GM21619 (cell line): ENCODE measurements around the gene DTX2.
"Not testable (repeated sequence)": the region's sequence is repeated elsewhere in the genome, so short reads cannot be mapped to it uniquely, and the experiment has no call there.

ENCODE experiments used
- ATAC-seq: cut with Tn5 transposase; IDR thresholded peaks from one replicate; pipeline ENCODE4 v1.9.1; 2021; ENCODE audit not compliant: unreplicated experiment

The DTX2 gene

DNA sequence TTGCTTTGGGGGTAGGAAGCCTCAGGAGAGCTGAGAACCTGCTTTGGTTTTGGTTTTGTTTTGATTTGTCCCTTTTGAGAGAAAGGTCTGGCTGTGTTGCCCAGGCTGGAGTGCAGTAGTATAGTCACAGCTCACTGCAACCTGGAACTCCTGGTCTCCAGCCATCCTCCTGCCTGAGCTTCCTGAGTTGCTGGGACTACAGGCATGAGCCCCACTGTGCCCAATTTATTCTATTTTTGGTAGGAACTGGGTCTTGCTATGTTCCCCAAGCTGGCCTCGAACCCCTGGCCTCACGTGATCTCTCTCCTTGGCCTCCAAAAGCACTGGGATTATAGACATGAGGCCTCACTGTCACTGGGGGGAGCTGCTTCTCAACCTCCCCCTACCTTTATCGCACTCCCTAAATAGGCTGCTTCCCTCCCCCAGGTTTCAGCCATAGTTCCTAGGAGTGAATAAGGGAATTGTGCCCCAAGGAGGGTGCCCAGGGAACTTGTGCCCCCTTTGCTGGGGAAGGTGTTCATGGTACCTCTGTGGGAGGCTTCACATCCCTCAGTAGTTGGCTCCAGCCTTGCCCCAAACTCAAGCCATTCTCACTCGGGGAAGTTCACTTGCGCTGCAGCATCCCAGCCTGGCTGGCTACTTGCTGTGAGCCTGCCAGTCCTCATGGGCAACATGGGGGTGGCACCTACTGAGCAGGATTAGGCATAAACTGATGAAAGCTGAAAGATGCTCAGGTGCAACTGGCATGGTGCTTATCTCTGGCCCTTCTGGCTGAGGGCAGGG lies 18.7 kb upstream of the DTX2 start:
- not testable (repeated sequence) for ATAC-seq

DNA sequence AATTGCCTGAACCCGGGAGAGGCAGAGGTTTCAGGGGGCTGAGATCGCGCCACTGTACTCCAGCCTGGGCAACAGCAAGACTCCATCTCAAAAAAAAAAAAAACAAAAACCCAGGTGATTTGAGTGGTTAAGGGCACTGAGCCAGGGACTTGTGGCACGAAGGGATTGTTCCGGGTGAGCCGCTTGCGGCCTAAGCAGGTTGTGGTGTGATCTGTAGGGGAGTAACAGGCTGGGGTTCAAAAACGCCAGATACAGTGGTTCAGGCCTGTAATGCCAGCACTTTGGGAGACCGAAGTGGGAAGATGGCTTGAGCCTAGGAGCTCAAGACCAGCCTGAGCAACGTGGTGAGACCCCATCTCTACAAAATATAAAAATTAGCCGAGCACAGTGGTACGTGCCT lies 17.7 kb upstream of the DTX2 start:
- not testable (repeated sequence) for ATAC-seq

DNA sequence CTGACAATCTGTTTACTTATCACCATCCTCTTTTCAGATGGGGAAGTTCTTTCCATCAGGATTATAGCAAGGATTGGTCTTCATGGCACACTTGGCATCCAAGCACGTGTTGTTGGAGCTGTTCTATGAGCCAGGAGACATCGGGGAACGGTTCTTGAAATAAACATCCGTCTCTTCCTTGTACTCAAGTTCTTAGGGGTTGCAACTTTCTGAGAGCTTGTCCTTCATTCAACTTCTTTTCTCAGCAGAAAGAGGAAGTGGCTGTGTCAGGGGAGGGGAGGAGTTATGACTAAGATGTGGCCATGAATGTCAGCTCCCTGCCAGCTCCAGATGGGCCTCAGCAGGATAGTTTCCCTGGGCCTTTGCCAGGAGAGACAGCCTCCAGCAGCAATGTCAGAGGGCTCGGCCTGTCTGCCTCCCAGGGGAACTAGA lies 15.9 kb upstream of the DTX2 start:
- ATAC-seq = peak; percentile 74

DNA sequence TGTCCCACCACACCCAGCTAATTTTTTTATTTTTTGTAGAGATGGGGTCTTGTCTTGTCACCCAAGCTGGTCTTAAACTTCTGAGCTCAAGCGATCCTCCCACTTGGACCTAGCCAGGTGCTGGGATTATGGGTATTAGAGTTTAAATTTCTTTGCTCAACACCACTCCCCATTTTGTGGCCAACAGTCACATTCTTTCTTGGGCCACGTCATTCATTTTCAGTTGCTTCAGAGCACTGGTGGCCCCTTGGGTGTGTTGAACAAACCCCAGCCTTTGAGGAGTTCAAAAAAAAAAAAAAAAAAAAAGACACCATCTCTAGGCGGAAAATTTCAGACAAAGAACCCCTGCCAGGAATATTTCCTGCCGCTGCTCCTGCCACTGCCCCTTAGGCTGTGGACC lies 4.5 kb upstream of the DTX2 start:
- ATAC-seq = not testable (repeated sequence)

DNA sequence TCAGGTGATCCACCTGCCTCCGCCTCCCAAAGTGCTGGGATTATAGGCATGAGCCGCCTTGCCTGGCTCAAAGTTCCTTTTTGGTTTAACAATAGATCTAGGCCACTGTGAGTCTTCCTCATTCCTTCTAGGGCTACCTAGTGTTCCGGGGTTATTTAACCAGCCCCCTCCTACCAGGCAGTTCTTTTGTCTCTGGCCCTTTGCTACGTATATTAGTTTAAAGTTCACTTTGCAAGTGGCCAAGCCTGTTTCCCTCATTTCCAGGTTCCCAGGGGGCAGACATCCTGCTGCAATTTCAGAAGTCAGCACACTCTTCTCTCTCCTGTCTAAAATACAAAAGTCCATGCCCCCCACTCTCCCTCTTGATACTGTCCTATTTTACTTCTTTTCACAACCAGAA lies 3.0 kb upstream of the DTX2 start:
- ATAC-seq = not testable (repeated sequence)

DNA sequence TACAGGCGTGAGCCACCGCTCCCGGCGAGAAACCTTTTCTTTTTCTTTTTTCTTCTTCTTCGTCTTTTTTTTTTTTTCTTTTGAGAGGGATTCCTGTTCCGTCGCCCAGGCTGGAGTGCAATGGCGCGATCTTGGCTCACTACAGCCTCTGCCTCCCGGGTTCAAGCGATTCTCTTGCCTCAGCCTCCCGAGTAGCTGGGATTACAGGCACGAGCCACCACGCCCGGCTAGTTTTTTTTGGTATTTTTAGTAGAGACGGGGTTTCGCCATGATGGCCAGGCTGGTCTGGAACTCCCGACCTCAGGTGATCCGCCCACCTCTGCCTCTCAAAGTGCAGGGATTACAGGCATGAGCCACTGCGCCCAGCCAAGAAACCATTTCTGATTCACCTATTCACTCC lies 742 bp upstream of the DTX2 start:
- ATAC-seq = not testable (repeated sequence)

DNA sequence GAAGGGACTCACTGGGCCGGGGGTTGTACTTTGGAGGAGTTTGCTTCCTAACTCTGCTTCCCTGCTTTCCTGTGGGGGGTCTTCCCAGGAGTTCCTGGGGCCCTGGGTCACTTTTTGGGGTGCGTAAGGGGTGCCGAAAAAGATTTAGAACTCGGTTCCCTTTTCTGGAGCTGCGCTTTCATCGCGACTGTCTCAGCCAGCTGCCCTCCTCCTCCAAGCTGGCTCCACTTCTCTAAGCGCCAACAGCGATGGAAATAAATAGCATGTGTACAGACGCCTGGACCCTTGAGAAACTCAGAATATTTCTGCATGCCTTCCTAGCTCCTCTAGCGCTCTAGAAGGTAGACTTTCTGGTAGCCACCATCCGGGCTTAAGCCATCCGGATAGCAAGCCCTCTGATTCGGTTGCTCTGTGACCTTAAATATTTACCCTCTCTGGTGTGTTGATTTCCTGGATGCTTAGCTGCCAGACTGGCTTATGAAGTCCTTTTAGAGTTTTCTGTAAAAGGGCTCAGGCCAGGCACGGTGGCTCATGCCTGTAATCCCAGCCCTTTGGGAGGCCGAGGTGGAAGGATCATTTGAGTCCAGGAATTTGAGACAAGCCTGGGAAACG lies 868 bp downstream of the DTX2 start:
- not testable (repeated sequence) for ATAC-seq

DNA sequence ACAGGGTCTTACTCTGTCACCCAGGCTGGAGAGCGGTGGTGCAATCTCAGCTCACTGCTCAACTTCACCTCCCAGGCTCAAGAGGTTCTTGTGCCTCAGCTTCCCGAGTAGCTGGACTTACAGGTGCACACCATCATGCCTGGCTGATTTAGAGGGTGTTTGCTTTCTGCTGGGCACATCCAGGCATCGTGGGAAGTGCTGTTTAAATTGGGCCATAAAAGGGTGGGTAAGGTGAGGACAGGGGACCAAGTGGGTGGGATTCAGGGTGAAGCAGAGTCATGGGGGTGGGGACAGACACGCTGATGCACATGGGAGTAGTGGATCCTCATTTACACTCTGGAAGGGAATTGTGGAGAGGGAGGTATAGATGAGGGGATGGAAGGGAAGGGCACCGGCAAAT lies 3.5 kb downstream of the DTX2 start:
- ATAC-seq = not testable (repeated sequence)

DNA sequence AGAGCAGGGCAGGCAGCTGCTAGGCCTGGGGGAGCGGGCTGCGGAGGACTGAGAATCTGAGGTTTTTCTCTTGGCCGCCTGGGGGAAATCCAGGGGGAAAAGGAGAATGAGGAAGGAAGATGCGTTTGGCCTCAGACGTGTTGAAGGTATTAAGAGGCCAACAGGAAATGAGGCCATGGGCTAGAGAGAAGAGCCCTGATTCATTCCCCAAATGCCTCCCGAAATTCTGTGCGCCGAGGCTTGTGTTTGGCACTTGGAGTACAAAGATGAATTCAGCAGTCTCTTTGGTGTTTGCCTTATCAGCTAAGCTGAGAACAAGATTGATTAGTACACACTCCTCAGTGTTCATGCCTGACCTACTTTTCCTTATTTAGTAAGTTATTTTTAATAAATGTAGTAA lies 4.4 kb downstream of the DTX2 start:
- ATAC-seq = not testable (repeated sequence)

DNA sequence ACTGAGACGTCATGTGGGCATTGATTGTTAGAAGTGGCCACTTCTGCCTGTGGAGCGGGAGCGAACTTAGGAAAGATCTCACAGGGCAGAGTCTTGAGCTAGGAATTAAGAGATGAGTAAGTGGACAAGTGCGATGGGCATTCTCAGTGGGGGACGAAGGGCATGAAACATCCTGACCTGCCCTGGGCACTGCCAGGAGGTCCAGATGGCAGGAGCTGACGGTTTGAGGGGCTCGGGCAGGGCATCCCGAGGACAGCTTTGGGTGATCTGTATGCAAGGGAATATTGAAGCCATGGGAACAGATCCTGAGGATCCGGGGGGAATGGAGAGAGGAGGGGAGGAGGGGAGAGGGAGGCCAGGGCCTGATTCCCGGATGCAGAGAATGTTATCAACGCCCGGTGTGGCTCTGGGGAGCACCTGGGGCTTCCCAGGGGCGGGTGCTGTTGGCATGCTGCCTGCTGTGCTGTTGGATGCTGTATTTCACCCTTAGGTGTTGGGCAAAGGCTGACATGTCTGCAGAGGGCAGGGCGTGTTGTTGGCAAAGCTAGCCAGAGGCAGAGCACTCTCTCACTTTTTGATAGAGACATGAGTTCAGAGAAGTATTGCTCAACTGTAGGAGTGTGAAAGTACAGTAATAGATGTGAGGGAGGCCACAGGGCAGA lies 6.4 kb downstream of the DTX2 start:
- not testable (repeated sequence) for ATAC-seq

DNA sequence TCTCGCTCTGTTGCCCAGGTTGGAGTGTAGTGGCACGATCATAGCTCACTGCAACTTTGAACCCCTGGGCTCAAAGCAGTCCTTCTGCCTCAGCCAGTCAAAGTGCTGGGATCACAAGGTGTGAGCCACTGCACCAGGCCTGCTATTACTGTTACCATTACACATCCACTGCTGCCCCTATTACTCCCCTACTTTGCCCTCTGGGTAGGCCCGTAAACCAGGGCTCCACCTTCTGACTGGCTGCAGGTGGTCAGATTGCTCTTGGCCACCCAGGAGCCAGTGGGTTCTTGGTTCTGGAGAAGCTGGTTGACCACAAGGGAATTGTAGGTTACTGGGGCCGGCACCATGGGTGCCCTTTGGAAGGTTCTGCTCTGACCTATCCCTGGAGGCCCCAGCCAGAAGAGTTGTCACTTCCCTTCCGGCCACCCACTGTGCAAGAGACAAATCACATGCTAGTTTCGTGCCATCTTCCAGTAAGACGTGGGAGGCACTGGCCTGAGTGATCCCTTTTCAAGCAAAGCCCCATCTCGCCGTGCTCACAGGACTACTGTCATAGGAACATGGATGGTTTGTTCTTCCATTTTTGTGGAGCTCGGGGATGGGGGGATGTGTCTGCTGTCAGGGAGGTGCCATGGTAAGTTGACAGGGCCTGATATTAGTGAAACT lies 10.2 kb downstream of the DTX2 start:
- ATAC-seq = not testable (repeated sequence)

DNA sequence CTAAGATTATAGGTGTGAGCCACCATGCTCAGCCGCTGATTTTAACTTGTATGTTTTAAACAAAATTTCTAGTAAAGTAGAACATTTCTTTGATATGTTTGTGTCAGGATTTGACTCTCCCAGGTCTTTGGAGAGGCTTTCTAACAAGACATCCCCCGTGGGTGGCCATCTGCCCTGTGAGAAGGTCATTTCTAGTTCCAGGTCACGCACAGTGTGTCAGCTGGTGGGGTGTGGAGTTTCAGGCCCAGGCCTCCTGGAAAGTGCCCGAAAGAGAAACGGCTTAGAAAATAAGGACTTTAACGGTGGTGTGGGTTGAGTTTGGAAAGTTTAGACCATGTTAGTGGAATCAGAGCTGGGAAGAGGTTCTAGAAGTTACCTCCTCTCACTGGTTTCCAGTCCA lies 11.6 kb downstream of the DTX2 start:
- ATAC-seq = not testable (repeated sequence)

DNA sequence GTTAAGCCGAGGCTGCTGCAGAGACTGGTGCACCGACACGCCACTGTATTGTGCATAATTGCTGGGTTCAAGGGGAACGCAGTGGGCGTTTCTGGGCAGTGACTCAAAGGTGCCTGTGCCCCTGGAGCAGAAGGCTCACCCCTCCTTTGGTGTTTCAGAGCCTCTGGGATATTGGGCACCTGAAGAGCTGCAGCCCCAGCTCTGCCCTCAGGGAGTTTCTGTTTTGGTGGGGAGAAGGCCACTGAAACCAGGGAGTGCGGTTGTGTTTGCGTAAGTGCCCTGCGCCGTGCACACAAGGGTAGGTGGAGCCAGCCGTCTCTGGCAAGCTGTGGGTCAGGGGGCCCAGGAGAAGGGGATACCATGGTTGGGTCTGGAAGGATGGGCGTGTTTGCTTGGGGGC lies 14.8 kb downstream of the DTX2 start:
- ATAC-seq = not testable (repeated sequence)

DNA sequence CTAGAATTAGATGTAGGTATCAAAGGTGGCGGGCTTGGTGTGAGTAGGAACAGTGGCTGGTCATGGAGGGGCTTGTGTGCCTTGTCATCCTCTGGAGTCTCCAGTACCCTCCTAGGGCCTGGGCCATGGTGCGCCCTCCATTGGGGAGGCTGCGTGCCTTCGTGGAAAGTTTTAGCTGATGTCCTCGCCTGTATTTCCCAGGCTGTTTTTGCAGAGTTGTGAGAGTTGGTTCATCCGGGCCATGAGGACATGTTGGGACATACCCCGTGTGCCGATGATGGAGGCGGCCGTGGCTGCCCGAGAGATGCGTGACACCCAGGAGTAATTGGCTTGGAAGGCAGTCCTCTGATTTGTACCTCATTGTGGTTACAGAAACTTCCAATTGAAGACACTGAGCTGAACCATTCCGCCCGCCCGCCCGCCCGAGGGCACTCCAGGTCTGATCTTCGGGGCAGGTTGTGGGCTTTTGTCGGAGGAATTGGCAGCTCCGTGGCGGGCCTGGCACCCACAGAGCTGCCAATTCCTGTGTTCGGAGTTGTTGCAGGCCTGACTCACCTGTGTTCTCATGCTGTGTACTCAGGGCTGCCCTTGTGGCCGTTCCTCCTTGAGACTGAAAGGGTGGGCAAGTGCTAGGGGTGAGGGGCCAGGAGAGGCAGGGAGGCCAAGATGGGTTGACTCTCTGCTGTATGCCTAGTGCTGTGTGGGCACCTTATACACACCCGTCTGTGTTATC lies 15.4 kb downstream of the DTX2 start:
- ATAC-seq = not testable (repeated sequence)

DNA sequence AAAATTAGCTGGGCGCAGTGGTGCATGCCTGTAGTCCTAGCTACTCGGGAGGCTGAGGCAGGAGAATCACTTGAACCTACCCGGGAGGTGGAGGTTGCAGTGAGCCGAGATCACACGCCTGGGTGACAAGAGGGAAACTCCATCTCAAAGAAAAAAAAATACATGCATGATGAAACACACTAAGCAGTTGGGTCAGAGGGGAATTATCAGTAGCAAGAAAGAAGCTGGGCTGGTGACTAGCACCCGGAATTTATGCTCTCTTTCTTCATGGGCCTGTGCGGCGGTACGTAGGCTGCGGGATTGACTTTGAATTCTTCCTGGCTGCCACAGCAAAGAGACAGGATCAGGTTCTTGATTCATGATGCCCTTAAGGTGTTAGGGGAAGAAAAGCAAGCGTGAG lies 18.1 kb downstream of the DTX2 start:
- not testable (repeated sequence) for ATAC-seq

DNA sequence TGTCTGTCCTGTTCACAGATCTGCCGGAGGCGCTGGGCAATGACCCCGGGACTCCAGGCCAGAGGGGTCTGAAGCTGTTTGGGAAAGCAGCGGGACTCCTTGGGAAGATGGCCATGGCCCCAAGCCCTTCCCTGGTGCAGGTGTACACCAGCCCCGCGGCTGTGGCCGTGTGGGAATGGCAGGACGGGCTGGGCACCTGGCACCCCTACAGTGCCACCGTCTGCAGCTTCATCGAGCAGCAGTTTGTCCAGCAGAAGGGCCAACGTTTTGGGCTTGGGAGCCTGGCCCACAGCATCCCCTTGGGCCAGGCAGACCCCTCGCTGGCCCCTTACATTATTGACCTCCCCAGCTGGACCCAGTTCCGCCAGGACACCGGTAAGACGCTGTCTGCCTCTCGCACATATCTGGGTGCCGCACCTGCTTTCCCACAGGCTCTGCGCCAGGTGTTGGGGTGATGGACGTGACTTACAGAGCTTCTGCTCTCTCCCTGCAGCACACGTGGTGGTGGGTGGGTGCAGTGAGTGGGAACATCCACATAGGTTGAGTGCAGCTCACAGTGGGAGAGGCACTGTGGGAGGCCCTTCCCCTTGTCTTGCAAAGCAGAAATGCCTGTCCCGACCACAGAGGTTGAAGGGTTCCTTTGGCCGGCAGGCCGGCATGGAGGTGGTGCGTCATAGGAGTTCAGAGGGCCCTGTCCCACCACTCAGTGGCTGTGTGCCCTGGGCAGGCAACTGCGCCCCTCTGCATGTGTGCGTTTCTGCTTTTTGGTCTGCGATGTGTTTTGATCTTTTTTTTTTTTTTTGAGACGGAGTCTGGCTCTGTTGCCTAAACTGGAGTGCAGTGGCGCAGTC lies 19.1 kb downstream of the DTX2 start:
- ATAC-seq = not testable (repeated sequence)

DNA sequence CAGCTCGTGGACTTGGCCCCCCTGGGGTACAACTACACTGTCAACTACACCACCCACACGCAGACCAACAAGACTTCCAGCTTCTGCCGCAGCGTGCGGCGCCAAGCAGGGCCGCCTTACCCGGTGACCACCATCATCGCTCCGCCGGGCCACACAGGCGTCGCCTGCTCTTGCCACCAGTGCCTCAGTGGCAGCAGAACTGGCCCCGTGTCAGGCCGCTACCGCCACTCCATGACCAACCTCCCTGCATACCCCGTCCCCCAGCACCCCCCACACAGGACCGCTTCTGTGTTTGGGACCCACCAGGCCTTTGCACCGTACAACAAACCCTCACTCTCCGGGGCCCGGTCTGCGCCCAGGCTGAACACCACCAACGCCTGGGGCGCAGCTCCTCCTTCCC lies 21.2 kb downstream of the DTX2 start:
- not testable (repeated sequence) for ATAC-seq

DNA sequence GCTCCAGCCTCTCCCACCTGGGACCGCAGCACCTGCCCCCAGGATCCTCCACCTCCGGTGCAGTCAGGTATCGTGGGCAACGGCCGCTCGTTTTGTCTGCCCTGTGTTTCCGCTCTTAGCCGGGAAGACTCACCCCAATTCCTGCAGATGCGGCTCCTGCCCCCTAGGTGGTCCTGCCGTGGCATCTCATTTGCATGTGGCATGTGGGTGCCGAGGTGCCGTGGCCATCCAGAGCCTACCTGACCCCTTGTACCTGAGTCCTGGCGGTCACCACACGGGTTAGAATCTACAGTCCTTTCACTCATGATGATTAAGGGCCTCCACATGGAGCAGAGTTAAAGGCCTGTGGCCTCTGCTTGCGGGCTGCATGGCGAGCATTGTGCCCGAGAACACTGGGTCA lies 21.6 kb downstream of the DTX2 start:
- not testable (repeated sequence) for ATAC-seq

DNA sequence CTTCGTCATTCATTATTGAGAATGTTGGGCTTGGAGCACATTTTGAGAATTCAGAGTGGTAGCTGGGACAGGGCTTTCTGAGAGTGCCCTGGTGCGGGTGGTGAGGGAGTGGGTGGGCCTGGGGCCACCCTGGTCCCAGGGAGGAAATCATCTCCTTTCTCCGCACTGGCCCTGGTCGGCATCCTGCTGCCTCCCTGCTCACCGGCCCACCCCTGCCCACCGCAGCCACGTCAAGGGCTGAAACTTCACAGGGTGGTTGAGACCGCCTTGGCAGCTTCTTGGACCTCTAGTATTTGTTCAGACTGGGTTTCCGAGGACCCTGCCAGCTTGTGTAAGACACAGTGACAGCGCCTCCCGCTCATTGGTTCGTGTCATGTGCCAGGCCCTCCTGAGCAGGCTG lies 22.9 kb downstream of the DTX2 start:
- not testable (repeated sequence) for ATAC-seq
